ENCODE measurements around the gene SNED1.

Gene SNED1

DNA sequence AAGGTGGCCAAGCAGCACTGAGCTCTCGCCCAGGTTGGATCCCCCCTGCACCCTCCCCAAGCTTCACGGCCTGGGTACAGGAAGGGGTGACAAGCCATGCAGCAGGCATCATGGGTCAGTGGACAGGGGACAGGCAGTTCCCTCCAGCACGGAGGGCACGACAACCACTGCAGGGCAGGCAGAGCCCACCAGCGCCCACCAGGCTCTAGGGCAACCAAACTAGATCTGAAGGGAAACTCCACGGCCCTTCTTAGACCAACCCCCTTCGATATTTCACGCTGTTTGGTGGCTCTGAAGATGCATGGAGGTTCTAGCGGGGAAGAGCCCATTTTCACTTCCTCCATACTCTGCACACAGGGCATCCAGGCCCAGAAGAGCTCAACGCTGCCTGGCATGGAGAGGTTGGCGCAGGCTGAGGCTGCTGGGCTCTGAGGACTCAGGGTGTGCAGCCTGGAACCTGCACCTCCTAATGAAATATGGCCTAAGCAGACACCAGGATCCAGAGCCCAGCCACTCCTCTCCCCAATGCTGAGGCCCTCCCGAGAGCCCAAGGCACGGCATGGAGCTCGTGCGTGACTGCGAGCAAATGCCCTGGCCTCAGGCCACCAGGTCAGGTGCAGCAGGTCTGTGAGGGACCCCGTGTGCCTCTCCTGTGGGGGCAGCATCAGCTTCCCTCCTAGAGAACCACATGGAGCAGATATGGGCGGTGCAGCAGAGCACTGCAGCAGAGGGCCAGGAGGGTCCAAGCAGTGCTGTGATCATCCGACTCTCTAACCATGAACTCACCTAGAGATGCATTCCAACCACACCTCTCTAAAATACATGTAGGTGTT, 112.4 kb downstream of the SNED1 start:
- DNase-seq, result no peak

DNA sequence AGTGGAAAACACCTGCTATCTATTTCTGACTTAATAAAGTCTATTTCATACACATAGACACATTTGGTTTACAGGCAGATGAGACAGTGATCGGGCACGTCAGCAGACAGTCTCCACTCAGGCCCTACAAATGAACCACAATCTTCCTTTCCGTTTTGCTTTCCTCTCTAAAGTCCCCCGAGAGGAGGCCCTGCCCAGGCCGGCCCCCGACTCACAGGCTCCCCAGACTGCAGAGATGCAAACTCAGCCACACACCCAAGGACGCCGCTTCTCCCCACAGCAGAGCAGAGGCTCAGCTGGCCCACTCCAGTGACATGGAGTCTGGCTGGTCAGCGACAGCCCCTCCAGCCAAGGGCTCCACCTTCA, 113.0 kb downstream of the SNED1 start:
- DNase-seq, result no peak

DNA sequence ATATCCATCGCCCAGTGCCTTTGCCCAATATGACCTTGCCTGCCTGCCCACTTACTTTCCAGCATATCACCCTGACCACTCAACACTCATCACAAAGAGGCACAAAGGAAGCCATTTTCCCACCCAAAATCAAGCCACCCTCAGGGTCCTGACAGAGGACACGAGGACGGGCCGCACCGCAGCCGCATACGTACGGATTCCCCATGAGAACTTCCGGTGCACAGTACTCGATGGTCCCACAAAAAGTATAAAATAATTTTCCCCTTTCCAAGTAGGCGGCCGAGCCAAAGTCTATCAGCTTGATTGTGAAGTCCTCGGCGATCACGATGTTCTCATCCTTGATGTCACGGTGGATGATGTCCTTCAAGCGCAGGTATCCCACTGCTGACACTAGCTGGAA, 113.6 kb downstream of the SNED1 start:
- no peak for DNase-seq

DNA sequence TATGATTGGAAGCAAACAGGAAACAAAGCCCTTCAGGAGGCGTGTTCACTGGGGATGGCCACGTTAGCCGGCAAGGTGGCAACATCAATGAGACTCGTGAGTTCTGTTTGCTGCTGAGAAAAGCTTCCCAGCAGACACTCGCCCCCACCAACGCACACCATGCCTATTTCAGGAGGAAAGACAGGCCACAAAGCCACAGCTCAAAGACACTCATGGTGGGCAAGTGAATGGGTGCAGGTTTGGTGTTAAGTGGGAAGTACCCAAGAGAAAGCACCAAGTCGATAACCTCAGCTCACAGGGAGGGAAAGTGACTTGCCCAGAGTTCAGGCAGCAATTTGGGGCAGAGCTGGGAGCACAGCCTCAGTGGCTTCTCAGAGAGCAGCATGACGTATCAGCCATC, 114.2 kb downstream of the SNED1 start:
- DNase-seq, result no peak

DNA sequence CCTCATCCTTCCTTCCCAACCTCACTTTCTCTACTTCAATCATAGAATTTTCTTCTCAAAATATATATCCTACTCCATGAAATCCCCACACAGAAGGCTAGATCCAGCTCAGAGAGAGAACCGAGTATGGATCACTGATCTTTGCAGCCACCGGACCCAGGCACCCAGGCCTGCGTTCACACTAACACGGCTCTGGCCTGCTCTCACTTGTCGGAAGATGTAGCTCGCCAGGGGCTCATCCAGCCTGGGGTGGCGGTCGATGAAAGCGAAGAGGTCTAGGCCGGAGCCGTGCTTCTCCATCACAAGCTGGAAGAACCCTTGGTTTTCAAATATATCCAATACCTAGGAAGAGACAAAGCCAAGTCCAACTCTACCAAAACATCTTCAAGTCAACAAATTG, 116.4 kb downstream of the SNED1 start:
- DNase-seq, result no peak

DNA sequence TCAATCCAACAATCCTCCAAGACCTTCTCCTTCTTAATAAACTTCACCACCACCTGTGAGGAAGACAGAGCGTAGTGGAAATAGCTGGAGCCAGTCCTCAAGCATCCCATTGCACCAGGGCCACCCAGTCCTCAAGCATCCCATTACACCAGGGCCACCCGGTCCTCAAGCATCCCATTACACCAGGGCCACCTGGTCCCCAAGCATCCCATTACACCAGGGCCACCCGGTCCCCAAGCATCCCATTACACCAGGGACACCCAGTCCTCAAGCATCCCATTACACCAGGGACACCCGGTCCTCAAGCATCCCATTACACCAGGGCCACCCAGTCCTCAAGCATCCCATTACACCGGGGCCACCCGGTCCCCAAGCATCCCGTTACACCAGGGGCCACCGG, 116.9 kb downstream of the SNED1 start:
- DNase-seq, result no peak

DNA sequence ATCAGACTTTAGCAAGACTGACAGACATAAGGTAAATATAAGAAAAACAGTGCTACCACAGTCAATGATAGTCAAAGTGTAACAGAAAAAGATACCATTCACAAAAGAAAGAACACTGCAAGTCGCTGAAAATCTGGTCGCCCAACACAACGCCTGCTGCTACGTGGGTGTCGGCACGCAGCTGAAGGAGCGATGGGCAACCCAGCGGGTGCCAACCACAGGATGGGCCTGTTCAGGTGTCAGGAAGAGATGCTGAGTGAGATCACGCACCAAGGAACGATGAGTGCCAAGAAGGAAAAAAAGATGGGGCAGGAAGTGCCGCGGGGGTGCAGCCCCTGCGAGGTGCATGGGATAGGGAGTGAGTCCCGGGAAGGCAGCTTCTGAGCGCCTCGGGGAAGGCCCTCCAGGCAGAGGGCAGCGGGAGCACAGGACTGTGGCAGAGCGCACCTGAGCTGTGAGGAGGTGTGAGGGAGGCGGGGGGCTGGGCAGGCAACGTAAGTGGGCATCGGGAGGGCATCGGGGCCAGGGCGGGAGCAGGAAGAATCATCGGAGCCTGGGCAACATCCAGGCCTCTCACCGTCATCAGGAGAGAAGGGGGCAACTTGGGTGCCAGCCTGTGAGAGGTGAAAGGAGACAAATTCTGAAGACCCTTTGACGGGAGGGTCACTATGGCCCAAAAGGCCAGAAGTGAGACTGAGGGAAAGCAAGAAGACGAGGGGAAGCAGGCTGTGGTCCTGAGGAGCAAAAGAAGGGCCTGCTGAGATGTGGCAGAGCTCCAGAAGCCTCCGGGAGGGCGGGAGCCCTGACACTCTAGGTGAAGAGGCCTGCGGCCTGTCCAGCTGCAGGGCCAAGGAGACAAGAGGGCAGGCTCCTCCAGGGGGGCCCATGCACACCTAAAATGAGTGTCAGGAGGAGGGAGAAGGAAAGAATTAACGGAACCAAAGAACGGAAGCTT, 118.5 kb downstream of the SNED1 start:
- no peak for DNase-seq

DNA sequence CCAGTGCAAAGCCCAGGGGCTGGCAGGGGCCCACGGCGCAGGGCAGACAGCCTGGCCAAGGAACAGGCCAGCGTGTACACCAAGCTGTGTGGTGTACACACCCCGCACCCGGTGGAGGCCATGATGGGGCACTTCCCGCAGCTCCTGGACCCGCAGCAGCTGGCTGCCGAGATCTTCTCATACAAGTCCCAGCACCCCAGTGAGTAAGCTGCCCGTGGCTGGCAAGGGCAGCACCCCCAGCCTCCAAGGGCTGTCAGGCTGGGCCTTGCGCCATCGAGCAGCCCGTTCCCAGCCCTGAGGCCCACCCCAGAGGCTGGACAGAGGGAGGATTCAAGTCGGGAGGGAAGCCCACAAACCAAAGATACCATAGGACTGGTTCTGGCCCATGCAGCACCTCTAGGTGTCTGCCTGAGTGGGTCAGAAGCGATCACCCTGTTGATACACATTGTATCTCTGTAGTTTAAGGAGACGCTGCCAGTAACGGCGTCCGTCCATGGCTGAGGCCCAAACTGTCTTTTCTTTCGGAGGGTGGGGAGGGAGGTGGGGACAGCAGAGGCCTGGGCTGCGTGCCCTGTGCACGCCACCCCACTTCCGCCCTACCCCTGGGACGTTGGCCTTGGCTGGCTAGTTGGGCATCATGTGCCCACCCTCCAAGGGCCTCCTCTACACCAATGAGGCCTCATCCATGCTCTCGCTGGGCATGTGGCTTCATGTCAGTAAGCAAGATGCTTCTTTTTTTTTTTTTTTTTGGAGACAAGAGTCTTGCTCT, 120.5 kb downstream of the SNED1 start:
- DNase-seq, result no peak

DNA sequence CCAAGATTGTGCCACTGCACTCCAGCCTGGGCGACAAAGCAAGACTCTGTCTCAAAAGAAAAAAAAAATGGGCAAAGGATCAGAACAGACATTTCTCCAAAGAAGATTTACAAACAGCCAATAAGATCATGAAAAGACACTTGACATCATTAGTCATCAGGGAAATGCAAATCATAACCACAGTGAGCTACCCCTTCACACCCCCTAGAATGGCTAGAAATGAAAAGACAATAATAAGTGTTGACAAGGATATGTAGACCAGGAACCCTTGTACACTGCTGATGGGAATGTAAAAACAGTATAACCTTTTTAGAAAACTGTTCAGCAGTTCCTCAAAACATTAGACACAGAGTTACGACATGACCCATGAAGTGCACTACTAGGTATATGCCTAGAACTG, 122.0 kb downstream of the SNED1 start:
- DNase-seq, result no peak

DNA sequence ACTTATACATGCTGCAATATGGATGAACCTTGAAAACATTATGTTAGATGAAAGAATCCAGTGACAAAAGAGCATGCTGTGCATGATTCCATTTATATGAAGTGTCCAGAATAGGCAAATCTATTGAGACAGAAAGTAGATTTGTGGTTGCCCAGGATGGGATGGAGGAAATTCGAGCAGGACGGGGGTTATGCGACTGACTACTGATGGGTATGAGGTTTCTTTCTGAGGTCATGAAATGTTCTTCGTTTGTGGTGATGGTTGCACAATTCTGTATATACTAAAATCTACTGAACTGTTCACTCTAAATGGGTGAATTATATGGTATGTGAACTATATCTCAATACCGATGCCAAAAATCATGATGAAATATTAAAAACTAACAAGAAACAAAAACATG, 122.6 kb downstream of the SNED1 start:
- no peak for DNase-seq

DNA sequence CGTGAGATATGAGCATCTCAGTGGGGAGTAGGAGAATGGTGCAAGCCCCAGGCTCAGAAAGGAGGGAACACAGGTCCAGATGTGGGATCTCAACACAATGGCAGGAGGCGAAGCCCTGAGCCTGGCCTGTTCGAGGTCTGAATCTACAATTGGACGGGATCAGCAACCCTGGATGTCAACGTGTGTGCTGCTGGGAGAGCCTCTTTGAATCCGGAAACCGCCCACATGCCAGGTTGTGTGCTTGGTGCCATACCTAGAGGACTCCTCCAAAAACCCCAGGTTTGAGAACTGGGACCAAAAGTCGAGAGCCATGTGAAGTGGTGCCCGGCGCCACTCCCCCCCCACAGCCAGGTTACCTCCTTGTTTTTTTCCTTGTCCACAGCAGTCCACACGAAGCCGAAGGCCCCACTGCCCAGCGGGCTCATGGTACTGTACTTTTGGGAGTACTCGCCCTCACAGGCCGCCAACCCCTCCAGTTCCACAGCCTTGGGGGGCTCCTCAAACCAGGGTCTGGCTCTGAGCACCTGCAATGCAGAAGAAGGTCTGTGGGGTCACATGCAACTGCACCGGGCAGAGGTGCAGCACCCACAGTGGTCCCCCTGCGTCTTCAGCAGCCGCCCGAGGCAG, 124.1 kb downstream of the SNED1 start:
- no peak for DNase-seq

DNA sequence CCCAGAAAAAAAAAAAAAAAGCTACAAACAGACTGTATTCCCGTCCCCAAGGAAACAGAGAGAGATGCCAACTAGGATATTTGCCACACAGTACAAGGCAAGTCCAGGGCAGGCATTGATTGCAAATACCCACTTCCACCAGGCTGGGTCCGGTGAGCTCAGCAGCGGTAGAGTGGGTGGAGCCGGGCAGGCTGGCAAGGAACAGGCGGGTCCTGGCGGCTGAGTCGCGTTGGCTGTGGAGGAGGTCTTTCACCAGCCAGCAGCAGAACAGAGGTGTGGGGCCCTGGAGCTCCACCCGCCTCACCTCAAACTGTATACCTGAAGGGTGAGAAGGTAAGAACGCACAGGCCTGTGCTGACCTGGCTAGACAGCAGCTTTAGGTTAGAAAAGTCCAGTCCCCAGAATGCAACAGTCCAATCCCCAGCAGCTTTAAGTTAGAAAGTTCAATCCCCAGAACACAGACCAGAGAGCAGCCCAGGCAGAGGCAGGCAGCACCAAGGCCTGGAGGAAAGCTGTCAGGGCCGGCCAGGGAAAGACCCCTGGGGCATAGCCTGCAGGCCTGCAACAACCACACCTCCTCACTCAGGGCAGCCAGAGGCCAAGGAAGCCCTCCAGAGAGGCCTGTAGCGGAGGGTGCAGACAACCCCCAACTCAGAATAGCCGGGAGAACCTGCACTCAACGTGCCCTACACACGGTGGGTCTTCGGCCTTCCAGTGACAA, 125.6 kb downstream of the SNED1 start:
- no peak for DNase-seq

DNA sequence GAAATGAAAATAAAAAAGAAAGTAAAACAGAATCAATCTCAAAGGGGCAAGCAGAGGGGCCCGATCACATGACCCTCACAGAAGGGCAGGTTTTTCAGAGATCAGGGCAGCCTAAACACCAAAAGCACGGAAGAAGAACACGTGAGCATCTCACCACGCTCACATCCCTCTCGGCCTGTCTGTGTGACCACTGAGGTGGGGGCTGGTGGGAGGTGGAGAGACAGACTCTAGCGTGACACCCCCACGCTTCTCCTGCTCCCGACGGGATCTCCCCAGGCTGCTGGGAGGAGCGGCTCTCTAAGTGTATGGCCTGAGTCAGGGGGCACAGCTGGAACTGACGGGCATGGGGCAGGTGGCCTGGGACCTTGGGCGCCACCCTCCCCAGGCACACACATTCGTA, 127.2 kb downstream of the SNED1 start:
- DNase-seq, result no peak

DNA sequence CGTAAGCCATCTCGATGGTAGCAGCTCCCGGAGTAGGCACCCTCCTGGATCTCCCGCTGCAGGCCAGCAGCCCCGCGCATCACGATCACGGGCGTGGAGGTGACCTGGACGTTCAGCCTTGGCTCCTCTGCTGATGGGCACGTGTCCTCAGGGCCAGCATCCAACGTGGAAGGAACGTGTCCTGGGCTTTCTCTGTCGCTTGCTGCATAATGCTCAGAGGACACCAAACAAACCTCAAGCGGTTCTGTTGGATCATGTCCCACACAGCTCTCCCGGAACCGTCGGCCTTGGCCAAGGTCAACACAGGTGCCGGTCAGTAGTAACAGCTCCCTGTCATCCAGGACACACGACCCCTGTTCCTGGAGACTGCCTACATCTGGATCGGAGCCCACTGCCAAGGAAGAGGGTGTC, 127.8 kb downstream of the SNED1 start:
- DNase-seq, result no peak

DNA sequence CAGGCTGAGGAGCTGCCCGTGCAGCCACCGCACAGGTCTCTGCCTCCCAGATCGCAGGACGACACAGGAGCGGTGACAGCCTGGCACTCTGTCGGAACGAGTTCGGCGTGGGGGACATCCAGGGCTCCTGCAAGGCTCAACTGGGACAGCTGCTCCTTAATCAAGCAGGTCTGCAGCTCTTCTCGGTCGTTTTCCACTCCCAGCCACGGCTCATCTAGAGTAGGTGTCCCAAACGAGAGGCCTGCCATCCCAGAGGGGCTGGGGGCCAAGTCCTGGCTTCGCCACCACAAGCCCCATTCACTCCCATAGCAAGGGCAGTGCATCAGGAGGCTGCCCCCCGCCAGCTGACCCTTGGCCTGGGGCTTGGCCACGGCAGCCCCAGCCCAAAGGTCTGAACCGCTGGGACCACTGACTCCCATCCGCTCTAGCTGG, 128.4 kb downstream of the SNED1 start:
- no peak for DNase-seq

DNA sequence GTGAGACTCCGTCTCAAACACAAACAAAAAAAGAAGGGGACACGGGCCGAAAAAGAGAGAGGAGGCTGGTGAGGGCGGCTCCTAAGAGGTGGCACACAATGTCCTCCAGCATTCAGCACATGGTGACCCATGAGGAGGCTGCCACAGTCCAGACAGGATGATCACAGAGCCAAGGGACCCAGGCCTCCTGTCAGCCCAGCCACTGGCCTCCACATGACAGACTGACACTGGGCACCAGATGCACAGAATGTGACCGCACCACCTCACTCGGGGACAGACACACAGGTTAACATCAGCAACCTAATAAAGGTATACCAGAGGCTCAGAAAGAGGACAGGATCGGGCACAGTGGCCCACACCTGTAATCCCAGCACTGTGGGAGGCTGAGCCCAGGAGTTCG, 129.8 kb downstream of the SNED1 start:
- no peak for DNase-seq

DNA sequence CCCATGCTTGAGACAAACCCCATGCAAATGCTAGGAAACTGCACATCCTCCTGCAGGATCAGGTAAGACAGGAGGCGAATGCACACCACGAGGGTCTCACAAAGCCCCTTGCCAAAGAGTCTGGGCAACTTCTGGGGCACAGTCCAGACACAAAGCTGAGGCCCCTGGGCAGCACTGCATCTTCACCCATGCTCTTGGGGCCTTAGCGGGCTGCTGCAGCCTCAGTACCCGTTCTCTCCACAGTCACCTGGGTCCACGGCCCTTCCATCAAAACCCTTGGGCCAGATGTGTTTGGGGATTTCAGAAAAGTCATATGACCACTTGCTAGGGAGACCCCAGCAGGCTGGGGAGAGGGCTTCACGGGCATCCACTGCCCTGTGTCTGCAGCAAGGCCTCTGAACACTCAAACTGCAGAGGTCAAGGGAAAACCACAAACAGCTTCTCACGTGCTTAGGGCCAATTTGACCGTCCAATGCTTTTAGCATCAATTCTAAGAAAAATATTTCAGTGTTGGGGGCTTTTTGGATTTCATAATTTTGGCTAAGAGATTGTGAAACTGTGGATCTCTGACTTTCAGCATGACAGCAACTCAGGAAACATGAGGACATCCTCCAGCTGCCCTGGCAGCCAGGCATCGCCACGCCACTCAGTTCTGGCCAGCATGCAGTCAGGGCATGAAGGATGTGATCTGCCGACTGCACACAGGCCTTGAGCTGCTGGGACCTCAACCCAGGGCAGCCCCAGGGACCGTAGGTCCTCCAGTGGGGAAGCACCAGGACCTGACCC, 130.9 kb downstream of the SNED1 start:
- DNase-seq, result no peak

DNA sequence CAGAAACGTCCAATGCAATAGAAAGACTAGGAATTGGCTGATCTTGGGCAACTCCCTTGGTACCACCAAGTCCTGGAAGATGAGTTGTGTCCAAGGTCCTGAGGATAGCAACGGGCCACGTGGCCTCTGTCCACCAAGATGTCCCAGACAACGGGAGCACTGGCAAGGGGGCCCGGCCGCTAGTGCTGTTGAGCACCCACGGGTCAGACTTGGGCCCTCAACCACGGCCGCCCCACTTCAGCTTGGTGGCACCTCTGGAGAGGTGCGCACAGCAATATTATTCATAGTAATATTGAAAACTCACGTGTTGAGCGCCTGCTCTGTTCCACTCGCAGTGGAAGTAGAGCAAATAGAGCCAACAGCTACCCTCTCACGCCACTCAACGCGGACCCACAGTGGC, 131.9 kb downstream of the SNED1 start:
- no peak for DNase-seq

DNA sequence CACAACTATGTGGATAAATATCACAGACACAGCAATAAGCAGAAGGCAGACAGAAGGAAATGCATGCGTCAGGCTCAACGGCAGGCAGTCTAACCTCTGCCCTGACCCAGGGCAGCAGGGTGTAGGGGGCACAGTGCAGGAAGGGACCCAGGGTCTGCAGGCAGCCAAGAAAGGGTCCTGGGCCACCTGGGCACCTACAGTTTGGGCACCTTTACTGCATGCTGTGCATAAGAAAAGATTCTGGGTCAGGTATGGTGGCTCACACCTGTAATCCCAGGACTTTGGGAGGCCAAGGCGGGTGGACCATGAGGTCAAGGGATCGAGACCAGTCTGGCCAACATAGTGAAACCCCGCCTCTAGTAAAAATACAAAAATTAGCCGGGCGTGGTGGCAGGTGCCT, 133.1 kb downstream of the SNED1 start:
- no peak for DNase-seq

DNA sequence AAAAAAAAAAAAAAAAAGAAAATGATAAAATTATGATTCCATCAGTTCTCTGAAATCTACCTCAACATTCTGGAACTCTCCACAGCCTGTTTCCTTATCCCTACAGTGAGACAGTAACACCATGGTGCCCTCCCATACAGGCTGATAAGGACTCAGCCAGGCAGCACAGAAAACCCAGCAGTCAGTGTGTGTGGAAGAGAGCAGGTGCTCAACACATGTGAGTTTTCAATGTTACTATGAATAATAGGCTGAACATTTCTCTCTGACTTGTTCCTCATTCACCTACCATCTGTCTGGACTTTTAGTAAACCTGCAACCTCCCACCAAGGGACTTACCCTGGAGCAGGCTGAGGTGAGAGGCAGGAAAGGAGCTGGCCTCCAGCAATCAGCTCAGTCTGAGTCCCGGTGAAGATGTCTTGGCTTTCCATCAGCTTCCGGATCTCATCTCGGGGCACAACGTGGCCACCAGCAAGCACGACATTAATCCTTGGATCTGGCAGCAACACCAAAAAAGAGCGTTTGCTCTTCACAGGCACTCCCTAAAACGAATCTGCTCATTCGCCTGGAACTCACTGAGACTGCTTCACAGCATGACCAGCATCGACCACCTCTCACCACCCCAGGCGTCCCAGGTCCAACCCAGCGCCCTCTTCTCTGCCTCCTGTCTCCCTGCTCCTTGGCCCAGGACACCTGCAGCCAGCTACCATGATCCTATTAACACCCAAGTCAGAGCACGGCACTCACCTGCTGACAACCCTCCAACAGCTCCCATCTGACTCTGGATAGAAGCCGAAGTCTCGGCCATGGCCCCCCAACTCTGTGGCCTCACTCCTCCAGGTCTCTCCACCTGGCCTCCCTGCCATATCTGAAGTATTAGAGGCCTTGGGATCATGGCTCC, 134.4 kb downstream of the SNED1 start:
- no peak for DNase-seq
